ENCODE data around the gene FRZB. TPM values are rescaled to one million over a fixed set of nuclear protein-coding genes. Genes with fewer than 3 reads are reported as not detected.

Gene FRZB
- total RNA-seq: not detected

- H3K27ac Mint-ChIP-seq: no peak within 1 kb of the TSS
- peaks cover 11% of the 10 kb centered on the region for H3K4me1 Mint-ChIP-seq
- peak within 1 kb of the TSS; percentile 32 for H3K4me3 Mint-ChIP-seq
- ATAC-seq (replicated peaks): peak; percentile 34
- H3K36me3 Mint-ChIP-seq (ENCODE audit: low read depth): no peaks in the 10 kb centered on the region
- H3K9me3 Mint-ChIP-seq: no peaks in the 10 kb centered on the region
- peaks cover 52% of the 10 kb centered on the region for H3K27me3 Mint-ChIP-seq
Observed at GRCh38 chr2:182866461-182867406, at the start of gene FRZB. Gene FRZB, minus strand, starts transcription at chr2:182866637. Its CDS starts 85 bp downstream, at chr2:182866552.

GRCh38 chr2:182915369-182916326 lies 49.2 kb upstream of the FRZB start:
- H3K4me3 Mint-ChIP-seq: no peak overlapping the region
- peaks cover 5% of the 10 kb centered on the region for H3K36me3 Mint-ChIP-seq (ENCODE audit: low read depth)
- H3K27me3 Mint-ChIP-seq: no peaks in the 10 kb centered on the region
- H3K27ac Mint-ChIP-seq: no peak overlapping the region
- peaks cover 4% of the 10 kb centered on the region for H3K4me1 Mint-ChIP-seq
- peaks cover 3% of the 10 kb centered on the region for H3K9me3 Mint-ChIP-seq
- no peak for ATAC-seq (replicated peaks)

- ATAC-seq (replicated peaks): no peak
- no peak overlapping the region for H3K4me3 Mint-ChIP-seq
- peaks cover 3% of the 10 kb centered on the region for H3K9me3 Mint-ChIP-seq
- H3K27ac Mint-ChIP-seq: no peak overlapping the region
- H3K27me3 Mint-ChIP-seq: no peaks in the 10 kb centered on the region
- H3K4me1 Mint-ChIP-seq: peaks cover 4% of the 10 kb centered on the region
- peaks cover 5% of the 10 kb centered on the region for H3K36me3 Mint-ChIP-seq (ENCODE audit: low read depth)
Observed at GRCh38 chr2:182914852-182915251, 48.4 kb upstream of the FRZB start.

GRCh38 chr2:182913064-182913463 lies 46.6 kb upstream of the FRZB start:
- Mint-ChIP-seq H3K4me1 (peaks cover 4% of the 10 kb centered on the region), H3K9me3 (peaks cover 3% of the 10 kb centered on the region), H3K27ac (no peak overlapping the region), H3K36me3 (ENCODE audit: low read depth) (peaks cover 5% of the 10 kb centered on the region), H3K4me3 (no peak overlapping the region), H3K27me3 (no peaks in the 10 kb centered on the region)
- ATAC-seq (replicated peaks): no peak

- ATAC-seq (replicated peaks): no peak
- H3K4me3 Mint-ChIP-seq: no peak overlapping the region
- no peak overlapping the region for H3K27ac Mint-ChIP-seq
- peaks cover 4% of the 10 kb centered on the region for H3K4me1 Mint-ChIP-seq
- H3K36me3 Mint-ChIP-seq (ENCODE audit: low read depth): peaks cover 5% of the 10 kb centered on the region
- H3K9me3 Mint-ChIP-seq: peaks cover 3% of the 10 kb centered on the region
- H3K27me3 Mint-ChIP-seq: no peaks in the 10 kb centered on the region
Observed at GRCh38 chr2:182912518-182912915, 46.1 kb upstream of the FRZB start.

- no peak overlapping the region for H3K27ac Mint-ChIP-seq
- no peaks in the 10 kb centered on the region for H3K27me3 Mint-ChIP-seq
- no peak for ATAC-seq (replicated peaks)
- peaks cover 5% of the 10 kb centered on the region for H3K36me3 Mint-ChIP-seq (ENCODE audit: low read depth)
- no peak overlapping the region for H3K4me3 Mint-ChIP-seq
- H3K4me1 Mint-ChIP-seq: peaks cover 4% of the 10 kb centered on the region
- H3K9me3 Mint-ChIP-seq: peaks cover 3% of the 10 kb centered on the region
Observed at GRCh38 chr2:182911813-182912517, 45.5 kb upstream of the FRZB start.

GRCh38 chr2:182910965-182911364 lies 44.5 kb upstream of the FRZB start:
- H3K4me1 Mint-ChIP-seq: peaks cover 4% of the 10 kb centered on the region
- no peaks in the 10 kb centered on the region for H3K27me3 Mint-ChIP-seq
- H3K4me3 Mint-ChIP-seq: no peak overlapping the region
- H3K9me3 Mint-ChIP-seq: peaks cover 3% of the 10 kb centered on the region
- peaks cover 5% of the 10 kb centered on the region for H3K36me3 Mint-ChIP-seq (ENCODE audit: low read depth)
- H3K27ac Mint-ChIP-seq: no peak overlapping the region
- ATAC-seq (replicated peaks): no peak

GRCh38 chr2:182907081-182907830 lies 40.8 kb upstream of the FRZB start:
- Mint-ChIP-seq H3K27ac (no peak overlapping the region), H3K36me3 (ENCODE audit: low read depth) (peaks cover under 1% of the 10 kb centered on the region), H3K9me3 (no peaks in the 10 kb centered on the region), H3K4me3 (no peak overlapping the region), H3K4me1 (no peaks in the 10 kb centered on the region), H3K27me3 (no peaks in the 10 kb centered on the region)
- no peak for ATAC-seq (replicated peaks)

- H3K4me3 Mint-ChIP-seq: no peak overlapping the region
- no peak for ATAC-seq (replicated peaks)
- H3K27me3 Mint-ChIP-seq: no peaks in the 10 kb centered on the region
- no peak overlapping the region for H3K27ac Mint-ChIP-seq
- no peaks in the 10 kb centered on the region for H3K36me3 Mint-ChIP-seq (ENCODE audit: low read depth)
- no peaks in the 10 kb centered on the region for H3K9me3 Mint-ChIP-seq
- H3K4me1 Mint-ChIP-seq: no peaks in the 10 kb centered on the region
Observed at GRCh38 chr2:182906454-182906853, 40.0 kb upstream of the FRZB start.

GRCh38 chr2:182904844-182905243 lies 38.4 kb upstream of the FRZB start:
- no peak overlapping the region for H3K4me3 Mint-ChIP-seq
- no peaks in the 10 kb centered on the region for H3K9me3 Mint-ChIP-seq
- ATAC-seq (replicated peaks): peak; percentile 56
- H3K27me3 Mint-ChIP-seq: no peaks in the 10 kb centered on the region
- no peaks in the 10 kb centered on the region for H3K36me3 Mint-ChIP-seq (ENCODE audit: low read depth)
- H3K27ac Mint-ChIP-seq: no peak overlapping the region
- H3K4me1 Mint-ChIP-seq: no peaks in the 10 kb centered on the region

GRCh38 chr2:182903566-182903965 lies 37.1 kb upstream of the FRZB start:
- no peaks in the 10 kb centered on the region for H3K36me3 Mint-ChIP-seq (ENCODE audit: low read depth)
- H3K27me3 Mint-ChIP-seq: no peaks in the 10 kb centered on the region
- no peaks in the 10 kb centered on the region for H3K4me1 Mint-ChIP-seq
- H3K4me3 Mint-ChIP-seq: no peak overlapping the region
- H3K9me3 Mint-ChIP-seq: no peaks in the 10 kb centered on the region
- H3K27ac Mint-ChIP-seq: no peak overlapping the region
- no peak for ATAC-seq (replicated peaks)

GRCh38 chr2:182901748-182902147 lies 35.3 kb upstream of the FRZB start:
- no peak overlapping the region for H3K4me3 Mint-ChIP-seq
- no peaks in the 10 kb centered on the region for H3K36me3 Mint-ChIP-seq (ENCODE audit: low read depth)
- no peaks in the 10 kb centered on the region for H3K4me1 Mint-ChIP-seq
- no peaks in the 10 kb centered on the region for H3K27me3 Mint-ChIP-seq
- no peak for ATAC-seq (replicated peaks)
- no peaks in the 10 kb centered on the region for H3K9me3 Mint-ChIP-seq
- H3K27ac Mint-ChIP-seq: no peak overlapping the region

- H3K36me3 Mint-ChIP-seq (ENCODE audit: low read depth): no peaks in the 10 kb centered on the region
- no peak overlapping the region for H3K4me3 Mint-ChIP-seq
- no peaks in the 10 kb centered on the region for H3K4me1 Mint-ChIP-seq
- H3K27me3 Mint-ChIP-seq: no peaks in the 10 kb centered on the region
- no peaks in the 10 kb centered on the region for H3K9me3 Mint-ChIP-seq
- no peak for ATAC-seq (replicated peaks)
- no peak overlapping the region for H3K27ac Mint-ChIP-seq
Observed at GRCh38 chr2:182898718-182899117, 32.3 kb upstream of the FRZB start.

All from activated T-helper 17 cell treated with anti-CD3 and anti-CD28 coated beads, Interleukin-2, amount 50 U/mL, for 72 hours (primary cell).